TTC549 (cell line): ENCODE results near the gene TBP.
"Not testable (repeated sequence)": the region's sequence is repeated elsewhere in the genome, so short reads cannot be mapped to it uniquely, and the experiment has no call there.

ENCODE experiments used
- FAIRE-seq: peaks from 2 replicates; lab custom pipeline; 2012; peaks lifted over from hg19 to GRCh38; lab: Jason Lieb, UNC

Gene TBP

GRCh38 chr6:170609225-170609624 is 55.1 kb downstream of the TBP start:
- not testable (repeated sequence) for FAIRE-seq

GRCh38 chr6:170612256-170612804 is 58.2 kb downstream of the TBP start:
- FAIRE-seq: not testable (repeated sequence)

- not testable (repeated sequence) for FAIRE-seq
Observed at GRCh38 chr6:170616020-170616554, 61.9 kb downstream of the TBP start.
